Nephron progenitor cell (in vitro differentiated cells): ENCODE data around the gene ADAP1.

ENCODE experiments used
- DNase-seq: peaks from one replicate; pipeline ENCODE4 v3.0.0; 2021
- H3K27ac Mint-ChIP-seq: 2 replicates; pipeline ENCODE4 v1.8.0; 2021; ENCODE audit warnings: mild to moderate bottlenecking, moderate library complexity, mixed read lengths
- H3K27me3 Mint-ChIP-seq: 2 replicates; pipeline ENCODE4 v1.8.0; 2021; ENCODE audit warnings: mild to moderate bottlenecking, low read depth, mixed read lengths; ENCODE audit not compliant: poor library complexity
- H3K36me3 Mint-ChIP-seq: 2 replicates; pipeline ENCODE4 v1.8.0; 2021; ENCODE audit warnings: low read depth, mixed read lengths
- H3K4me1 Mint-ChIP-seq: 2 replicates; pipeline ENCODE4 v1.8.0; 2021; ENCODE audit warnings: mixed read lengths
- H3K4me3 Mint-ChIP-seq: 2 replicates; pipeline ENCODE4 v1.8.0; 2021; ENCODE audit warnings: mild to moderate bottlenecking, moderate library complexity, mixed read lengths
- H3K9me3 Mint-ChIP-seq: 2 replicates; pipeline ENCODE4 v1.8.0; 2021; ENCODE audit warnings: mild to moderate bottlenecking, moderate library complexity, mixed read lengths
- CTCF ChIP-seq: fragments of 200-600 bp; sonication (generic); IDR thresholded peaks from 2 replicates; pipeline ENCODE4 v1.5.0; 2021; ENCODE audit warnings: antibody characterized with exemption

ADAP1 gene

GRCh38 chr7:868189-868486 lies 86.3 kb downstream of the ADAP1 start:
- no peaks in the 10 kb centered on the region for H3K9me3 Mint-ChIP-seq
- peaks cover 2% of the 10 kb centered on the region for H3K4me1 Mint-ChIP-seq

GRCh38 chr7:867406-868188 lies 86.9 kb downstream of the ADAP1 start:
- no peak for TF ChIP-seq CTCF

More at GRCh38 chr7:868189-868486, 86.3 kb downstream of the ADAP1 start:
- DNase-seq, result no peak
- peaks cover 3% of the 10 kb centered on the region for H3K27me3 Mint-ChIP-seq
- H3K27ac Mint-ChIP-seq, result no peak overlapping the region
- no peak for TF ChIP-seq CTCF
- peaks cover 87% of the 10 kb centered on the region for H3K36me3 Mint-ChIP-seq
- no peak overlapping the region for H3K4me3 Mint-ChIP-seq

DNA sequence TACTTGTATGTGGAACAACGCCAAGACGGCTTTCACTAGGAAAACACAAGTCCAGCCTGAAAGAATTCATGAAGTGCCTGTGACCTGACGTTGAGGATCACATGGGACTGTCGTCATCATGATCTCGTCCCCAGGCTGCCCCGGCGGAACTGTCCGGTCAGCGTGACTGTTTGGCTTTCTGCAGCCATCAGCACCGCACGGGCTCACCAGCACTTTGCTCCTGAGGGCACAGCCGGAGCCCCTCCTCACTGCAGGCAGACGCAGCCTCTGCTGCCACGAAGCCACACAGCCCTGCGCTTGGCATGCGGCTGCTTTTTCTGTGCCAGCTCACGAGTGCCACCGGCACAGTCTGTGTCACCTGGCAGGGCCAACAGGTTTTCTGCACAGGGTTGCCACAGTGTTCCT lies 87.5 kb downstream of the ADAP1 start:
- H3K9me3 Mint-ChIP-seq, result no peaks in the 10 kb centered on the region
- DNase-seq, result no peak
- H3K27ac Mint-ChIP-seq, result peak overlapping the region; percentile 36
- no peak for TF ChIP-seq CTCF
- no peak overlapping the region for H3K4me3 Mint-ChIP-seq
- H3K36me3 Mint-ChIP-seq, result peaks cover 85% of the 10 kb centered on the region
- H3K4me1 Mint-ChIP-seq, result no peaks in the 10 kb centered on the region
- H3K27me3 Mint-ChIP-seq, result peaks cover 3% of the 10 kb centered on the region

More at GRCh38 chr7:867406-868188, 86.9 kb downstream of the ADAP1 start:
- Mint-ChIP-seq H3K27me3 (peaks cover 3% of the 10 kb centered on the region), H3K4me1 (no peaks in the 10 kb centered on the region), H3K27ac (peak overlapping the region; percentile 85), H3K9me3 (no peaks in the 10 kb centered on the region), H3K36me3 (peaks cover 85% of the 10 kb centered on the region), H3K4me3 (no peak overlapping the region)
- no peak for DNase-seq

DNA sequence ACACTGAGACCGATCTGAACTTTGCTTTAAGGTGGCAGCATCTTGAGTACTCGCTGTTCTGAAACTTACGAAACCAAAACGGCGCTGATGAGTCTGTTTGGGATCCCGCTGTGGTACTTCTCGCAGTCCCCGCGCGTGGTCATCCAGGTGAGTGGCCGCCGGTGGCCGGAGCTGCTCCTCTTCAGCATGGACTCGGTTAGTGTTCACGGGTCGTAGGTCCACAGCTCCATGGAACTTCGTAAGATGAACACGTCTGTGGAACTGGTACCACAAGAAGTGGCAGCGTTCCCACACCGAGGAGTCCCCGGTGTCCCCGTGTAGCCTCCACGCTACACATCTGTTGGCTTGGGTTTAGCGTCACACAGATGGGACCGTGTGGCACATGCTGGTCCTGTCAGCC lies 88.6 kb downstream of the ADAP1 start:
- H3K27ac Mint-ChIP-seq, result no peak overlapping the region
- no peaks in the 10 kb centered on the region for H3K4me1 Mint-ChIP-seq
- H3K4me3 Mint-ChIP-seq, result no peak overlapping the region
- H3K9me3 Mint-ChIP-seq, result no peaks in the 10 kb centered on the region
- H3K27me3 Mint-ChIP-seq, result no peaks in the 10 kb centered on the region
- H3K36me3 Mint-ChIP-seq, result peaks cover 86% of the 10 kb centered on the region
- no peak for TF ChIP-seq CTCF
- no peak for DNase-seq

DNA sequence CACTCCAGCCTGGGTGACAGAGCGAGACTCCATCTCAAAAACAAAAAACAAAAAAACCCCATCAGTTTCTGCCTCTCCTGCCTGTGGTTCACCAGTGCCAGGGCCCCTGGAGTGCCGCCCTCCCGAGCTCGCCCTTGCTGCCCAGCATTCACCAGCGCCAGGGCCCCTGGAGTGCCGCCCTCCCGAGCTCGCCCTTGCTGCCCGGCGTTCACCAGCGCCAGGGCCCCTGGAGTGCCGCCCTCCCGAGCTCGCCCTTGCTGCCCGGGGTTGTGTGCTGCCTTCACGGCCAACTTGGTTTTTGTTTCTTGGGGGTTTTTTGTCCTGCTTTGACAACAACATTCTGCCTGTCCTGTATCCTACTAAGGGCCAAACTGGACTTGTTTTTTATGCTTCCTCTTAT lies 91.4 kb downstream of the ADAP1 start:
- H3K36me3 Mint-ChIP-seq, result peaks cover 94% of the 10 kb centered on the region
- no peaks in the 10 kb centered on the region for H3K27me3 Mint-ChIP-seq
- DNase-seq, result no peak
- no peaks in the 10 kb centered on the region for H3K4me1 Mint-ChIP-seq
- H3K27ac Mint-ChIP-seq, result no peak overlapping the region
- H3K9me3 Mint-ChIP-seq, result no peaks in the 10 kb centered on the region
- TF ChIP-seq CTCF, result no peak
- no peak overlapping the region for H3K4me3 Mint-ChIP-seq

- H3K4me1 Mint-ChIP-seq, result no peaks in the 10 kb centered on the region
- DNase-seq, result no peak
- no peak overlapping the region for H3K4me3 Mint-ChIP-seq
- no peaks in the 10 kb centered on the region for H3K27me3 Mint-ChIP-seq
- no peak for TF ChIP-seq CTCF
- peaks cover 85% of the 10 kb centered on the region for H3K36me3 Mint-ChIP-seq
- no peak overlapping the region for H3K27ac Mint-ChIP-seq
- no peaks in the 10 kb centered on the region for H3K9me3 Mint-ChIP-seq
Measured at GRCh38 chr7:862157-862556, 92.3 kb downstream of the ADAP1 start.
